ENCODE data around the gene ALDOC.
A peak's percentile ranks its signal among the peaks of the same experiment; 100 is the strongest.

Gene ALDOC

DNA sequence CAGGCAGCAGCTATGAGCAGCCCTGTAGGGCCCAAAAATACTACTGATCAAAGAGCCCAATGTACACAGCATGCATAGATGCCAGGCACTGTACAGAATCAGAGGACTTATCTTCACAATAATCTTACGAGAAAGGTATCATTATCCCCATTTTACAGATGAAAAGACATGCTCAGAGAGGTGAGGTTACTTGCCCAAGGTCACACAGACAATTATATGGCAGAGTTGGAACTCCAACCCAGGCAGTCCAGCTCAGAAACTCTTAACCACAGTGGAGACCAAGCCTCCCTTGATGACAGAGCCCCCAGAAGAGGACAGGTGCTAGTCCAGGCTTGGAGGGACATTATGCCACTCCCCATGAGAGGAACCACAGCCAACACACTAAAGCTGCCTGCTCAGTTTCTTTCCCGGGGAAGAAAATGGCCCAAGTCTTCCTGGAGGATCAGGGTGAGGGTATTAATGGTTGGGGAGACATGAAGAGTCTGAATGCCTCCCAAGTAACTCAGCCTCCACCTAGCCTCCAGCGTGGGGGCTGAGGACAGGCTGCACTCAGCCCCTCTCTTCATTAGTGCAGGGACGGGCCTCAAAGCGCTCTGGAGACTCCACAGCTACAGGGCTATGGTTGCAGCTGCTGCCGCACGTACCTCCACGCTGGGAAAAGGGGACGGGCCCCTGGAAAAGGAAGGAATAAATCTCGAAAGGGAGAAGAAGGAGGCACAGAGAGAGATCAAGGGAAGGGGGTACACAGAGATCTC, 25.1 kb downstream of the ALDOC start:
- peak; percentile 56 for DNase-seq

- no peak for DNase-seq
These were observed 25.8 kb downstream of the ALDOC start for GRCh38 chr17:28550858-28551257.

- peak; percentile 32 for DNase-seq
These were observed 27.2 kb downstream of the ALDOC start for GRCh38 chr17:28549236-28550132.

- DNase-seq: no peak
These were observed 28.1 kb downstream of the ALDOC start for GRCh38 chr17:28548417-28549130.

GRCh38 chr17:28547623-28548416, 28.9 kb downstream of the ALDOC start:
- DNase-seq: peak; percentile 82

DNA sequence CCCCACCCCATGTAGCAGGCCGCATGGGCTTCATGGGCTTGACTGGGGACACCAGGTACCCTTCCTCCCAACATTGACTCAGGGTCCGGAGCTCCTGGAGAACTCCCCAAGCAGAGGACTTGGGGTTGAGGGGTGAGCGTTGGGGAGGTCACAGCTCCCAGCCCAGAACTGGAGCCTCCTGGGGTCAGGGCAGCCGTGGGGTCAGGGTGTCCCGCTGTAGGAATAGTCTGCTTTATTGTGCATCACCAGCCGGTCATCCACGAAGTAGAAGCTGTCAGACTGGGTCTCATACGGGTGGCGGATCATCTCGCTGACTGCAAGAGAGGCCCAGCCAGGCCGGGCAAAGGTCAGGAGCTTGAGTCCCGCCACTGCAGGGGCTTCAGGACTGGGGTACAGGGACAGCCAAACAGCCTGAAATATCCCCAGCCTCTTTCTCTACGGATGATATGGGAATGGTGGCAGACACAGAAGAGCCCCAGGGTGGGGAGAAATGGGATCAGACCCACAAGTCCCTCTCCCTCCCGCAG, 29.5 kb downstream of the ALDOC start:
- DNase-seq: no peak

DNA sequence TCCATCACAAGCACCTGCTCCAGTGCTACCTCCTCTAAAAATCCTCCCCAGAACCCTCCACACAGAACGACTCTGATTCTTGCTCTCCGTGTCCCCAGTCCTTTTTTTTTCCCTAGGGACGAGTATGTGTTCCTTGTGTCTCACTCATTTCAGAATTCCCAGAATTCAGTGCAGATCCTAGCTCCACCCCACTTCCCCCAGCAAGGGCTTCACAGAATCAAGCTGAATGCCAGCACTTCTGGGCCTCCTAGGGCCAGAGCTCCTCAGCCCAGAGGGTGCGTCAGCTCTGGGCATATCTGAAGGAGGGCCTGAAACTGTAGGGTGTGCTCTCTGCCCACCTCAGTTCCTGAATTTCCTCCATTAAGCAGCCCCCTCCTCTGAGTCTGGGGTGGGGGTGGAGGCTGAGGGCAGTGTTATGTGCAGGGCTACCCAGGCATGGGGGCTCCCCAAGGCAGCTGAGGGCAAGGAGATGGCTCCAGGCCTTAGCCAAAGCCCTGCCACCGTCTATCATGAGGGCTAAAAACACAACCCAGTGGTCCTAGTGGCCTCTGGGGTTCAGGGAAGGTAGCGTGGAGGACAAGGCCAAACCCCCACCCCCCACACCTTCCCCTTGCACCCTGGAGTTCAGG, 30.8 kb downstream of the ALDOC start:
- no peak for DNase-seq

GRCh38 chr17:28545141-28545503, 31.6 kb downstream of the ALDOC start:
- no peak for DNase-seq

DNA sequence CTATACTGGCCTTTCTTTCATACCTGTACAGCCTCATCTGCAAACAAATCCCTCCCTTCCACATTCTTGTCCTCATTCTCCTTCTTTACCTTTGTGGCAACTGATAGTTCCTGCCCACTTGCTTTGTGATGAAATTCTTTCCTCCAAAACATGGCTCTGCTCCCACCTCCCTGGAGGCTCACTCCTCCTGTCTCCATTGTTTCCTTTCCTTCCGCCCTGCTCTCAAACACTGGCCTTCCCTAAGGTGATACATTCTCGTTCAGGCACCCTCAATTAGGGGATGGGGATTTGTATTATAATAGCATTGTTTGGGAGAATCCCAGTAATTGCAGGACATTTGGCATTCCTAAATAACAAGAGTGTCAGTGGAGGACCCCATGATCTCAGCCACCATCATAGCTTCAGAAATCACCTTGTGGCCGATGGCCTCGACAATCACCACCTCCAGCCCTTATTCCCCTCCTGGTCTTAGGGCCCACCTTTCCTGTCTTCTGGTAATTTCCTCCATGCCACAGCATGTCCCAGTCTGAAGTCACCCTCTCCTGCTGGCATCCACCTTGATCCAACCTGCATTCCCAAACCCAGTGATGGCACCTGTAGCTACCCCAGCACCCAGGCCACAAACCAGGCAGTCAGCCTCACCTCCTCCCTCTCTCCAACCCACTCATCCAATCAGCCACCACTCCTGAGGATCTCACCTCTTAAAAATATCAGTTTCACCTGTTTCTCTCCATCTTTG, 32.1 kb downstream of the ALDOC start:
- DNase-seq: no peak

- DNase-seq: no peak
These were observed 35.3 kb downstream of the ALDOC start for GRCh38 chr17:28541439-28541838.

GRCh38 chr17:28540231-28540630, 36.5 kb downstream of the ALDOC start:
- DNase-seq: no peak

GRCh38 chr17:28538296-28538895, 38.3 kb downstream of the ALDOC start:
- DNase-seq: no peak

DNA sequence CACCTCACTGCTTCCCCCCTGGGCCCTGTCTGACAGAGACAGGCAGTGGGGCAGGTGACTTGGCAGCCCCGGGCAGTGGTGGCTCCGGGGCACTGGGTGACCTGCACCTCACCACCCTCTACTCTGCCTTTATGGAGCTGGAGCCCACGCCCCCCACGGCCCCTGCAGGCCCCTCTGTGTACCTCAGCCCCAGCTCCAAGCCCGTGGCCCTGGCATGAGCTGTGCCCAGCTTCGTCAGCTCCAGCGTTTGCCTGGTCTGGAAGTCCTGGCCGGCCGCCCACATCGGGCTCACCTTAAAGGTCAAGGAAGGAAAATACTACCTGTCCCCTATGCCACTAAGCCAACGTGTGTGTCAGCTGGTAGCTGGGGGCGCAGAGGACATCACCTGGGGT, 39.5 kb downstream of the ALDOC start:
- no peak for DNase-seq

GRCh38 chr17:28536532-28537218, 40.0 kb downstream of the ALDOC start:
- no peak for DNase-seq

GRCh38 chr17:28534740-28535375, 41.8 kb downstream of the ALDOC start:
- no peak for DNase-seq

- DNase-seq: no peak
These were observed 43.4 kb downstream of the ALDOC start for GRCh38 chr17:28533091-28533807.

DNA sequence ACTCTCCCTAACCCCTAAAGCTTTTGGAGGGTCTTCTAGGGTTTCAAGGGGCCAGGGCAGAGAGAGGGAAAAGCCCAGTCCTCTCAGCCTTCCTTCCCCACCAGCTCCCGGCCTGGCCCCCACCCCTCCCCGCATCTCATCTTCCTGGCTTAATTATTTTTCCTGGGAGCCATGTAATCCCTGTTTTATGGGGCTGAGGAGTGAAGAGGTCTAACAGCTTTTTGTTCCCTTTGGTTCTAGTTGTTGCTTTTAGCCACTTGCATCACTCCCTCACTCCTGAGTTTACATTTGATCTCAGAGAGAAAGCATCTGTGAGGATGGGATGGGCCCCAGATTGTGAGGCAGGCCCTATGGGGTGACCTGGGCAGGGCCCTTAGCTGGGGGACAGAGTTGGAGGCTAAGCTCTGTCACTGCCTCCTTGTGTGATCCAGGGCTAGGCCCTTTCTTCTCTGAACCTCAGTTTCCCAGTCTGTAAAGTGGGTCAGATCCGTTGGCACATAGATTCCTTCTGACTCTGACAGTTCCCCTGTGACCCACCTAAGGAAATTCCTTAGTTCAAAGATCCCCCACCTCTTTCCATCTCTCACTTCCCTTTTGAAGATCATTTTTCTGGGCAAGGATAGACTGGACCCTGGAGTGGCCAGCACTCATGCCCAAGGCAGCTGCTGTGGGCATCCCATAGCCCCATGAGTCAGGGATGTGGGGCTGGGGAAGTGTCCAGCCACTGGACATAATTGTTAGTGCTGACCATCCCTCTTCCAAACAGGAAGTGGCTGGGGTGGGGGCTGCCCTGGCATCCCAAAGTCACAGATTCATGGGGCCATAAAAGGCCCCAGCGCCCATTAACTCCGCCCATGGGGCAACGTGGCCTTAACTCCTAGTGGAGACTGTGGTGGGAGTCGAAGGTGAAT, 44.4 kb downstream of the ALDOC start:
- DNase-seq: no peak

GRCh38 chr17:28530926-28531325, 45.8 kb downstream of the ALDOC start:
- DNase-seq: no peak

Measured in retina (tissue), 1 donor.